Measurements from ENCODE around the gene ENTHD1. TPM values are rescaled to one million over a fixed set of nuclear protein-coding genes. Genes with fewer than 3 reads are reported as not detected.
"Not testable (repeated sequence)": the region's sequence is repeated elsewhere in the genome, so short reads cannot be mapped to it uniquely, and the experiment has no call there.

Gene ENTHD1
- total RNA-seq, 2 donors from 2014 or later = not detected

GRCh38 chr22:39875176-39875885 is 18.2 kb downstream of the ENTHD1 start:
- DNase-seq; H3K4me1 Mint-ChIP-seq; H3K27ac Mint-ChIP-seq; H3K9me3 ChIP-seq (ENCODE audit: control insufficient read depth, low read length, poor library complexity, severe bottlenecking); H3K27me3 Mint-ChIP-seq; H3K4me3 Mint-ChIP-seq; H3K36me3 Mint-ChIP-seq (ENCODE audit: low read depth): not testable (repeated sequence)
- peak; percentile 33 for ATAC-seq

GRCh38 chr22:39873965-39874364 is 19.6 kb downstream of the ENTHD1 start:
- Mint-ChIP-seq H3K27me3 (no peaks in the 10 kb centered on the region), H3K36me3 (ENCODE audit: low read depth) (no peaks in the 10 kb centered on the region), H3K27ac (no peak overlapping the region), H3K4me1 (peaks cover 5% of the 10 kb centered on the region), H3K4me3 (no peak overlapping the region)
- DNase-seq = no peak
- H3K9me3 ChIP-seq (ENCODE audit: control insufficient read depth, low read length, poor library complexity, severe bottlenecking) = no peaks in the 10 kb centered on the region
- ATAC-seq = no peak

DNA sequence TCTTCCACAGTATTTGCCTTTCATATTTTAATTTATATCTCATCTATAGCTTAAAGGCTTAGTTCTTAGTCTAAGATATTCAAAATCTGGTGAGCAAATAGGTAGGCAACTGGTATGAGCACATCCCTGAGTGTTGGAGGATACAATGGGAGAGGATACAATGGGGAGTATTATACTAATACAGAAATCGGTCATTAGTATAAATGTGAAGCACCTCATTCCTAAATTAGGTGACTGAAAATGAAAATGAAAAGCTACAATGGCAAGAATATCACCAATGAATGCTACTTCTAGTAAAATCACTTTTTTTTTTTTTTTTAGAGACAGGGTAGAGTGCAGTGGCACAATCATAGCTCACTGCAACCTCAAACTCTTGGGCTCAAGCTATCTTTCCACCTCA is 21.0 kb downstream of the ENTHD1 start:
- H3K27me3 Mint-ChIP-seq = no peaks in the 10 kb centered on the region

GRCh38 chr22:39871008-39871798 is 22.4 kb downstream of the ENTHD1 start:
- H3K27ac Mint-ChIP-seq = no peak overlapping the region

More for the DNA sequence above, 21.0 kb downstream of the ENTHD1 start:
- H3K9me3 ChIP-seq (ENCODE audit: control insufficient read depth, low read length, poor library complexity, severe bottlenecking) = no peaks in the 10 kb centered on the region
- ATAC-seq (no peak), DNase-seq (no peak)
- Mint-ChIP-seq H3K4me3 (no peak overlapping the region), H3K36me3 (ENCODE audit: low read depth) (no peaks in the 10 kb centered on the region), H3K27ac (no peak overlapping the region), H3K4me1 (peaks cover 2% of the 10 kb centered on the region)

GRCh38 chr22:39869797-39870196 is 23.8 kb downstream of the ENTHD1 start:
- H3K36me3 Mint-ChIP-seq (ENCODE audit: low read depth); H3K4me3 Mint-ChIP-seq; ATAC-seq; H3K27me3 Mint-ChIP-seq; DNase-seq; H3K9me3 ChIP-seq (ENCODE audit: control insufficient read depth, low read length, poor library complexity, severe bottlenecking); H3K4me1 Mint-ChIP-seq; H3K27ac Mint-ChIP-seq: not testable (repeated sequence)

More at GRCh38 chr22:39871008-39871798, 22.4 kb downstream of the ENTHD1 start:
- H3K4me3 Mint-ChIP-seq = no peak overlapping the region
- H3K27me3 Mint-ChIP-seq = no peaks in the 10 kb centered on the region
- ATAC-seq (no peak), DNase-seq (no peak)
- H3K9me3 ChIP-seq (ENCODE audit: control insufficient read depth, low read length, poor library complexity, severe bottlenecking) = no peaks in the 10 kb centered on the region
- peaks cover 3% of the 10 kb centered on the region for H3K36me3 Mint-ChIP-seq (ENCODE audit: low read depth)
- H3K4me1 Mint-ChIP-seq = peaks cover 2% of the 10 kb centered on the region

- ATAC-seq = no peak
- no peaks in the 10 kb centered on the region for H3K9me3 ChIP-seq (ENCODE audit: control insufficient read depth, low read length, poor library complexity, severe bottlenecking)
- Mint-ChIP-seq H3K4me1 (peaks cover 5% of the 10 kb centered on the region), H3K27me3 (no peaks in the 10 kb centered on the region), H3K36me3 (ENCODE audit: low read depth) (peaks cover 3% of the 10 kb centered on the region), H3K4me3 (no peak overlapping the region), H3K27ac (no peak overlapping the region)
- DNase-seq = no peak
These were observed 24.8 kb downstream of the ENTHD1 start for GRCh38 chr22:39868741-39869140.

GRCh38 chr22:39859903-39860588 is 33.5 kb downstream of the ENTHD1 start:
- peaks cover 7% of the 10 kb centered on the region for H3K4me1 Mint-ChIP-seq
- ATAC-seq = peak; percentile 41
- H3K27me3 Mint-ChIP-seq = no peaks in the 10 kb centered on the region
- H3K27ac Mint-ChIP-seq = peak overlapping the region; percentile 72
- no peak for DNase-seq
- no peaks in the 10 kb centered on the region for H3K9me3 ChIP-seq (ENCODE audit: control insufficient read depth, low read length, poor library complexity, severe bottlenecking)
- peak overlapping the region; percentile 50 for H3K4me3 Mint-ChIP-seq
- peaks cover 2% of the 10 kb centered on the region for H3K36me3 Mint-ChIP-seq (ENCODE audit: low read depth)

DNA sequence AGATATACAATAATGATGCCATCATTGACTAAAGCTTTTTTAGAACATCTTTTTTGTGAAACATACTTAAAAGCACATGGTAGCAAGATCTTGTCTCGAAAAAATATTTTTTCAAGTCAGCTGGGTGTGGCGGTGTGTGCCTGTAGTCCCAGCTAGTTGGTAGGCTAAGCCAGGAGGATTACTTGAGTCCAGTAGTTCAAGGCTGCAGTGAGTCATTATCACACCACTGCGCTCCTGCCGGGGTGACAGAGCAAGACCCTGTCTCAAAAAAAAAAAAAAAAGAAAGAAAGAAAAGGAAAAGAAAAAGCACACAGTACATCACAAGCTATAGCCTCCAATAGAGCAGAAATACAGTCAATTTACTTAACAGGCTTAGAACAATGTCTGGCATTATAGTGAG is 37.0 kb downstream of the ENTHD1 start:
- ATAC-seq (no peak), DNase-seq (no peak)
- Mint-ChIP-seq H3K27ac (no peak overlapping the region), H3K4me3 (no peak overlapping the region), H3K4me1 (peaks cover 7% of the 10 kb centered on the region), H3K27me3 (peaks cover 2% of the 10 kb centered on the region), H3K36me3 (ENCODE audit: low read depth) (peaks cover 2% of the 10 kb centered on the region)
- H3K9me3 ChIP-seq (ENCODE audit: control insufficient read depth, low read length, poor library complexity, severe bottlenecking) = no peaks in the 10 kb centered on the region

DNA sequence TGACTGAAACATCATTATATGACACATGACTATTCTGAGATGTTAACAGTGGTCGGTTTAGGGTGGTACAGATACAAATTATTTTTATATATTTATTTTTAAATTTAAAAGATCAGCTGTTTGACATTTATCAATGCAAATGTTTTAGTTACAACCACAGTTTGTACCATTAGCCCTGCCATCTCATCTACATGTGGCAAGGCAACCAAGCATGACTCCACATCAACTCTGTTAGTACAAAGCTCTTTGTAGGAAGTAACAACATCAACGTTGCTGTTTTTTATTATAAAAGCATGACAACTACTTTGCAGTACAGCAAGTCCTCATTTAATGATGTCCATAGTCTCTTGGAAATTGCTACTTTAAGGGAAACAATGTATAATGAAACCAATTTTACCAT is 40.8 kb downstream of the ENTHD1 start:
- DNase-seq = no peak
- H3K27me3 Mint-ChIP-seq = peaks cover 9% of the 10 kb centered on the region
- H3K4me3 Mint-ChIP-seq = no peak overlapping the region
- ATAC-seq = no peak
- no peak overlapping the region for H3K27ac Mint-ChIP-seq
- no peaks in the 10 kb centered on the region for H3K4me1 Mint-ChIP-seq
- H3K36me3 Mint-ChIP-seq (ENCODE audit: low read depth) = no peaks in the 10 kb centered on the region
- H3K9me3 ChIP-seq (ENCODE audit: control insufficient read depth, low read length, poor library complexity, severe bottlenecking) = no peaks in the 10 kb centered on the region

- Mint-ChIP-seq H3K36me3 (ENCODE audit: low read depth) (no peaks in the 10 kb centered on the region), H3K4me3 (no peak overlapping the region), H3K4me1 (no peaks in the 10 kb centered on the region), H3K27me3 (peaks cover 9% of the 10 kb centered on the region), H3K27ac (no peak overlapping the region)
- ATAC-seq (no peak), DNase-seq (no peak)
- no peaks in the 10 kb centered on the region for H3K9me3 ChIP-seq (ENCODE audit: control insufficient read depth, low read length, poor library complexity, severe bottlenecking)
These were observed 41.8 kb downstream of the ENTHD1 start for GRCh38 chr22:39851606-39852315.

- DNase-seq = no peak
- H3K27me3 Mint-ChIP-seq = peaks cover 9% of the 10 kb centered on the region
These were observed 46.1 kb downstream of the ENTHD1 start for GRCh38 chr22:39847477-39847876.

GRCh38 chr22:39846539-39846938 is 47.0 kb downstream of the ENTHD1 start:
- not testable (repeated sequence) for ATAC-seq; H3K27me3 Mint-ChIP-seq; H3K27ac Mint-ChIP-seq; H3K9me3 ChIP-seq (ENCODE audit: control insufficient read depth, low read length, poor library complexity, severe bottlenecking); H3K36me3 Mint-ChIP-seq (ENCODE audit: low read depth); DNase-seq; H3K4me1 Mint-ChIP-seq; H3K4me3 Mint-ChIP-seq

More at GRCh38 chr22:39847477-39847876, 46.1 kb downstream of the ENTHD1 start:
- no peak for ATAC-seq
- no peak overlapping the region for H3K4me3 Mint-ChIP-seq
- no peaks in the 10 kb centered on the region for H3K36me3 Mint-ChIP-seq (ENCODE audit: low read depth)
- H3K4me1 Mint-ChIP-seq = peaks cover 2% of the 10 kb centered on the region
- H3K27ac Mint-ChIP-seq = no peak overlapping the region
- no peaks in the 10 kb centered on the region for H3K9me3 ChIP-seq (ENCODE audit: control insufficient read depth, low read length, poor library complexity, severe bottlenecking)

DNA sequence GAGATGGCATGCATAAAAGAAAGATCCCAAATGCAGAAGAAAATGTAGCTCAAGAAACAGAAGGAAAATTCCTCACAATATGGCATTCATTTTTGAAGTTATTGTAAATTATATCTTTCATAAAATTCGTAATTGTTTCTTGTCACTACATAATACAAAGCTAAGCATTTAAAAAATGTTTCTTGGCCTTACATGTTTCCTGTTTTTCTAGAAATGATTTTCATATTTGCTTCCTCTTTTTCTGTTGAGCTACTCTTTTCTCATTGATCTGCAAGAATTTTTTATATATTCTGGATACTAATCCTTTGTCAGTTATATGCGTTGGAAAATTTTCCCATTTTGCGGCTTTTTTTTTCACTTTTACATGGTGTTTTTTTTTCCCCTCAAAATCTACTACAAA is 48.0 kb downstream of the ENTHD1 start:
- Mint-ChIP-seq H3K27ac (no peak overlapping the region), H3K27me3 (no peaks in the 10 kb centered on the region), H3K4me1 (peaks cover 2% of the 10 kb centered on the region), H3K36me3 (ENCODE audit: low read depth) (no peaks in the 10 kb centered on the region), H3K4me3 (no peak overlapping the region)
- DNase-seq = no peak
- ATAC-seq = no peak
- no peaks in the 10 kb centered on the region for H3K9me3 ChIP-seq (ENCODE audit: control insufficient read depth, low read length, poor library complexity, severe bottlenecking)
